Measurements from ENCODE around the gene SUGCT. TPM values are rescaled to one million over a fixed set of nuclear protein-coding genes. Genes with fewer than 3 reads are reported as not detected.
"Not testable (repeated sequence)": the region's sequence is repeated elsewhere in the genome, so short reads cannot be mapped to it uniquely, and the experiment has no call there.

The SUGCT gene
- total RNA-seq, 1 donor from 2014 or later: 12.0 TPM

GRCh38 chr7:40137563-40137962 lies 2.8 kb downstream of the SUGCT start:
- Histone ChIP-seq H3K4me3 (ENCODE audit: low read length in 3 of 3) (no peak overlapping the region), H3K4me1 (ENCODE audit: control insufficient read depth in 3 of 3, insufficient read depth in 3 of 3, low read length in 3 of 3) (peaks cover 5 to 9% (median 9%) of the 10 kb centered on the region in 3 donors), H3K27me3 (ENCODE audit: control insufficient read depth in 3 of 3, insufficient read depth in 3 of 3, low read length in 3 of 3) (no peaks in the 10 kb centered on the region), H3K36me3 (ENCODE audit: control insufficient read depth in 3 of 3, insufficient read depth in 3 of 3, low read length in 3 of 3) (no peaks in the 10 kb centered on the region), H3K9ac (ENCODE audit: low read depth in 1 of 3, low read length in 3 of 3) (no peak overlapping the region), H3K27ac (ENCODE audit: low read depth, low read length) (no peak overlapping the region), H3K9me3 (ENCODE audit: control insufficient read depth in 3 of 3, low read length in 3 of 3) (no peaks in the 10 kb centered on the region)

GRCh38 chr7:40138973-40139372 lies 4.2 kb downstream of the SUGCT start:
- Histone ChIP-seq H3K4me1 (ENCODE audit: control insufficient read depth in 3 of 3, insufficient read depth in 3 of 3, low read length in 3 of 3) (peaks cover 0 to 2% (median 0%) of the 10 kb centered on the region in 3 donors), H3K9me3 (ENCODE audit: control insufficient read depth in 3 of 3, low read length in 3 of 3) (no peaks in the 10 kb centered on the region), H3K9ac (ENCODE audit: low read depth in 1 of 3, low read length in 3 of 3) (no peak overlapping the region), H3K4me3 (ENCODE audit: low read length in 3 of 3) (no peak overlapping the region), H3K27me3 (ENCODE audit: control insufficient read depth in 3 of 3, insufficient read depth in 3 of 3, low read length in 3 of 3) (no peaks in the 10 kb centered on the region), H3K27ac (ENCODE audit: low read depth, low read length) (no peak overlapping the region), H3K36me3 (ENCODE audit: control insufficient read depth in 3 of 3, insufficient read depth in 3 of 3, low read length in 3 of 3) (no peaks in the 10 kb centered on the region)

- not testable (repeated sequence) for H3K27me3 ChIP-seq (ENCODE audit: control insufficient read depth in 3 of 3, insufficient read depth in 3 of 3, low read length in 3 of 3); H3K36me3 ChIP-seq (ENCODE audit: control insufficient read depth in 3 of 3, insufficient read depth in 3 of 3, low read length in 3 of 3); H3K4me3 ChIP-seq (ENCODE audit: low read length in 3 of 3); H3K4me1 ChIP-seq (ENCODE audit: control insufficient read depth in 3 of 3, insufficient read depth in 3 of 3, low read length in 3 of 3); H3K9me3 ChIP-seq (ENCODE audit: control insufficient read depth in 3 of 3, low read length in 3 of 3); H3K9ac ChIP-seq (ENCODE audit: low read depth in 1 of 3, low read length in 3 of 3); H3K27ac ChIP-seq (ENCODE audit: low read depth, low read length)
Measured at GRCh38 chr7:40139891-40140290, 5.1 kb downstream of the SUGCT start.

GRCh38 chr7:40141916-40142315 lies 7.1 kb downstream of the SUGCT start:
- H3K4me1 ChIP-seq (ENCODE audit: control insufficient read depth in 3 of 3, insufficient read depth in 3 of 3, low read length in 3 of 3): not testable (repeated sequence)

GRCh38 chr7:40145596-40146130 lies 10.9 kb downstream of the SUGCT start:
- not testable (repeated sequence) for H3K36me3 ChIP-seq (ENCODE audit: control insufficient read depth in 3 of 3, insufficient read depth in 3 of 3, low read length in 3 of 3); H3K4me3 ChIP-seq (ENCODE audit: low read length in 3 of 3); H3K9me3 ChIP-seq (ENCODE audit: control insufficient read depth in 3 of 3, low read length in 3 of 3); H3K9ac ChIP-seq (ENCODE audit: low read depth in 1 of 3, low read length in 3 of 3); H3K4me1 ChIP-seq (ENCODE audit: control insufficient read depth in 3 of 3, insufficient read depth in 3 of 3, low read length in 3 of 3); H3K27ac ChIP-seq (ENCODE audit: low read depth, low read length); H3K27me3 ChIP-seq (ENCODE audit: control insufficient read depth in 3 of 3, insufficient read depth in 3 of 3, low read length in 3 of 3)

More at GRCh38 chr7:40141916-40142315, 7.1 kb downstream of the SUGCT start:
- H3K36me3 ChIP-seq (ENCODE audit: control insufficient read depth in 3 of 3, insufficient read depth in 3 of 3, low read length in 3 of 3); H3K27ac ChIP-seq (ENCODE audit: low read depth, low read length); H3K4me3 ChIP-seq (ENCODE audit: low read length in 3 of 3); H3K9me3 ChIP-seq (ENCODE audit: control insufficient read depth in 3 of 3, low read length in 3 of 3); H3K27me3 ChIP-seq (ENCODE audit: control insufficient read depth in 3 of 3, insufficient read depth in 3 of 3, low read length in 3 of 3); H3K9ac ChIP-seq (ENCODE audit: low read depth in 1 of 3, low read length in 3 of 3): not testable (repeated sequence)

- H3K36me3 ChIP-seq (ENCODE audit: control insufficient read depth in 3 of 3, insufficient read depth in 3 of 3, low read length in 3 of 3): no peaks in the 10 kb centered on the region
- peaks cover 0 to 2% (median 0%) of the 10 kb centered on the region in 3 donors for H3K4me1 ChIP-seq (ENCODE audit: control insufficient read depth in 3 of 3, insufficient read depth in 3 of 3, low read length in 3 of 3)
- H3K27me3 ChIP-seq (ENCODE audit: control insufficient read depth in 3 of 3, insufficient read depth in 3 of 3, low read length in 3 of 3): no peaks in the 10 kb centered on the region
- no peak overlapping the region for H3K27ac ChIP-seq (ENCODE audit: low read depth, low read length)
- no peak overlapping the region for H3K9ac ChIP-seq (ENCODE audit: low read depth in 1 of 3, low read length in 3 of 3)
- H3K9me3 ChIP-seq (ENCODE audit: control insufficient read depth in 3 of 3, low read length in 3 of 3): no peaks in the 10 kb centered on the region
- H3K4me3 ChIP-seq (ENCODE audit: low read length in 3 of 3): no peak overlapping the region
Measured at GRCh38 chr7:40147371-40148246, 12.8 kb downstream of the SUGCT start.

GRCh38 chr7:40148247-40148580 lies 13.4 kb downstream of the SUGCT start:
- H3K27me3 ChIP-seq (ENCODE audit: control insufficient read depth in 3 of 3, insufficient read depth in 3 of 3, low read length in 3 of 3); H3K27ac ChIP-seq (ENCODE audit: low read depth, low read length); H3K36me3 ChIP-seq (ENCODE audit: control insufficient read depth in 3 of 3, insufficient read depth in 3 of 3, low read length in 3 of 3); H3K4me1 ChIP-seq (ENCODE audit: control insufficient read depth in 3 of 3, insufficient read depth in 3 of 3, low read length in 3 of 3); H3K9me3 ChIP-seq (ENCODE audit: control insufficient read depth in 3 of 3, low read length in 3 of 3); H3K9ac ChIP-seq (ENCODE audit: low read depth in 1 of 3, low read length in 3 of 3); H3K4me3 ChIP-seq (ENCODE audit: low read length in 3 of 3): not testable (repeated sequence)

- no peaks in the 10 kb centered on the region for H3K27me3 ChIP-seq (ENCODE audit: control insufficient read depth in 3 of 3, insufficient read depth in 3 of 3, low read length in 3 of 3)
- H3K4me1 ChIP-seq (ENCODE audit: control insufficient read depth in 3 of 3, insufficient read depth in 3 of 3, low read length in 3 of 3): peaks cover 0 to 2% (median 0%) of the 10 kb centered on the region in 3 donors
- H3K27ac ChIP-seq (ENCODE audit: low read depth, low read length): no peak overlapping the region
- no peak overlapping the region for H3K4me3 ChIP-seq (ENCODE audit: low read length in 3 of 3)
- H3K9ac ChIP-seq (ENCODE audit: low read depth in 1 of 3, low read length in 3 of 3): no peak overlapping the region
- no peaks in the 10 kb centered on the region for H3K36me3 ChIP-seq (ENCODE audit: control insufficient read depth in 3 of 3, insufficient read depth in 3 of 3, low read length in 3 of 3)
- H3K9me3 ChIP-seq (ENCODE audit: control insufficient read depth in 3 of 3, low read length in 3 of 3): no peaks in the 10 kb centered on the region
Measured at GRCh38 chr7:40148671-40149070, 13.9 kb downstream of the SUGCT start.

DNA sequence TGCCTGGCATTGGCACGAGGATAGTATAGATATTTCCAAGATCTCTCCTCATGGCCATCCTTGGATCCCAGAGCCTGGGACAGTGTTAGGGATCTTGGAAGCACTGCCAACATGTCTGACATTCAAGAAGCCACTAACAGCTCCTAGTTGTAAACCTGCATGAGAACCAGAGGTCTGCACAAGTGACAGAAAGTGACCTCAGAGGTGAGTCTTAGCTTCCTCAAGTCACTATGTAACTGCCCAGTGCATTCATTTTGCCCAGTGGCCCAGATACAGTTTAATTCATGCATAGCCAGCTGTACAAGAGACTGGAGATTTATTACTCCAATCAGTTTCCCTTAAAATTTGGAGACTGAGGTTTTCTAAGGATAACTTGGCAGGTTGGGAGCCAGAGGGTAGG lies 16.7 kb downstream of the SUGCT start:
- Histone ChIP-seq H3K27me3 (ENCODE audit: control insufficient read depth in 3 of 3, insufficient read depth in 3 of 3, low read length in 3 of 3) (no peaks in the 10 kb centered on the region), H3K36me3 (ENCODE audit: control insufficient read depth in 3 of 3, insufficient read depth in 3 of 3, low read length in 3 of 3) (no peaks in the 10 kb centered on the region), H3K9ac (ENCODE audit: low read depth in 1 of 3, low read length in 3 of 3) (no peak overlapping the region), H3K9me3 (ENCODE audit: control insufficient read depth in 3 of 3, low read length in 3 of 3) (no peaks in the 10 kb centered on the region), H3K27ac (ENCODE audit: low read depth, low read length) (no peak overlapping the region), H3K4me3 (ENCODE audit: low read length in 3 of 3) (no peak overlapping the region), H3K4me1 (ENCODE audit: control insufficient read depth in 3 of 3, insufficient read depth in 3 of 3, low read length in 3 of 3) (peaks cover 0 to 2% (median 0%) of the 10 kb centered on the region in 3 donors)

GRCh38 chr7:40156988-40157387 lies 22.2 kb downstream of the SUGCT start:
- no peak overlapping the region for H3K27ac ChIP-seq (ENCODE audit: low read depth, low read length)
- no peaks in the 10 kb centered on the region for H3K9me3 ChIP-seq (ENCODE audit: control insufficient read depth in 3 of 3, low read length in 3 of 3)
- H3K4me1 ChIP-seq (ENCODE audit: control insufficient read depth in 3 of 3, insufficient read depth in 3 of 3, low read length in 3 of 3): no peaks in the 10 kb centered on the region
- no peak overlapping the region for H3K9ac ChIP-seq (ENCODE audit: low read depth in 1 of 3, low read length in 3 of 3)
- no peak overlapping the region for H3K4me3 ChIP-seq (ENCODE audit: low read length in 3 of 3)
- no peaks in the 10 kb centered on the region for H3K36me3 ChIP-seq (ENCODE audit: control insufficient read depth in 3 of 3, insufficient read depth in 3 of 3, low read length in 3 of 3)
- no peaks in the 10 kb centered on the region for H3K27me3 ChIP-seq (ENCODE audit: control insufficient read depth in 3 of 3, insufficient read depth in 3 of 3, low read length in 3 of 3)
